Trophoblast cell (in vitro differentiated cells and primary cell): ENCODE measurements around the gene SYT6.
A peak's percentile ranks its signal among the peaks of the same experiment; 100 is the strongest.

Experiments
- DNase-seq, 2 donors: peaks; one replicate each; pipeline ENCODE4 v3.0.0-alpha.2; 2016
- H2AFZ ChIP-seq: 2 replicates; pipeline ENCODE4 v1.6.1; 2013; ENCODE audit warnings: low read length, moderate library complexity, mild to moderate bottlenecking; ENCODE audit not compliant: insufficient read depth, poor library complexity
- H2AK5ac ChIP-seq: 2 replicates; pipeline ENCODE4 v1.6.1; 2013; ENCODE audit warnings: mild to moderate bottlenecking, low read length
- H2BK120ac ChIP-seq: 2 replicates; pipeline ENCODE4 v1.6.1; 2013; ENCODE audit warnings: low read length, mild to moderate bottlenecking, moderate library complexity; ENCODE audit not compliant: insufficient read depth, poor library complexity
- H2BK12ac ChIP-seq: 2 replicates; pipeline ENCODE4 v1.6.1; 2013; ENCODE audit warnings: mild to moderate bottlenecking, low read length, moderate library complexity
- H2BK5ac ChIP-seq: 2 replicates; pipeline ENCODE4 v1.6.1; 2013; ENCODE audit warnings: low read length, low read depth, moderate library complexity, mild to moderate bottlenecking; ENCODE audit not compliant: poor library complexity
- H3K14ac ChIP-seq: 2 replicates; pipeline ENCODE4 v1.6.1; 2013; ENCODE audit warnings: mild to moderate bottlenecking, low read length
- H3K18ac ChIP-seq: 2 replicates; pipeline ENCODE4 v1.6.1; 2013; ENCODE audit warnings: mild to moderate bottlenecking, low read length
- H3K23ac ChIP-seq: 2 replicates; pipeline ENCODE4 v1.6.1; 2013; ENCODE audit warnings: low read length
- H3K27ac ChIP-seq: 2 replicates; pipeline ENCODE4 v1.5.1; 2013; ENCODE audit warnings: low read depth, mild to moderate bottlenecking, inconsistent platforms, low read length, moderate library complexity
- H3K27me3 ChIP-seq: 2 replicates; pipeline ENCODE4 v1.6.1; 2013; ENCODE audit warnings: inconsistent platforms, mild to moderate bottlenecking, low read length, moderate library complexity; ENCODE audit not compliant: insufficient read depth
- H3K36me3 ChIP-seq, 2 experiments: 1 replicate in 1 of 2; 2 replicates in 1 of 2; pipeline ENCODE4 v1.6.1; 2013; ENCODE audit warnings: low read length in 2 of 2, mild to moderate bottlenecking in 2 of 2, moderate library complexity in 1 of 2; ENCODE audit not compliant: insufficient read depth in 2 of 2, control insufficient read depth in 1 of 2
- H3K4ac ChIP-seq: 2 replicates; pipeline ENCODE4 v1.6.1; 2013; ENCODE audit warnings: low read depth, mild to moderate bottlenecking, low read length, moderate library complexity
- H3K4me1 ChIP-seq, 2 experiments: 1 replicate in 1 of 2; 2 replicates in 1 of 2; pipeline ENCODE4 v1.6.1; 2013; ENCODE audit warnings: low read length in 2 of 2, mild to moderate bottlenecking in 2 of 2, moderate library complexity in 1 of 2; ENCODE audit not compliant: insufficient read depth in 2 of 2, control insufficient read depth in 1 of 2
- H3K4me2 ChIP-seq: 2 replicates; pipeline ENCODE4 v1.6.1; 2013; ENCODE audit warnings: inconsistent platforms, mild to moderate bottlenecking, low read length, moderate library complexity
- H3K4me3 ChIP-seq: 2 replicates; pipeline ENCODE4 v1.5.1; 2013; ENCODE audit warnings: mild to moderate bottlenecking, low read depth, low read length, inconsistent platforms
- H3K79me1 ChIP-seq: one replicate; pipeline ENCODE4 v1.6.1; 2013; ENCODE audit warnings: low read length
- H3K79me2 ChIP-seq: 2 replicates; pipeline ENCODE4 v1.6.1; 2013; ENCODE audit warnings: low read length, mild to moderate bottlenecking; ENCODE audit not compliant: control insufficient read depth, insufficient read depth, poor library complexity
- H3K9ac ChIP-seq: 2 replicates; pipeline ENCODE4 v1.6.1; 2013; ENCODE audit warnings: mild to moderate bottlenecking, low read length
- H3K9me3 ChIP-seq: 2 replicates; pipeline ENCODE4 v1.6.1; 2013; ENCODE audit warnings: low read depth, mild to moderate bottlenecking, control low read depth, inconsistent platforms, low read length; ENCODE audit not compliant: insufficient read depth
- H4K12ac ChIP-seq: 2 replicates; pipeline ENCODE4 v1.6.1; 2013; ENCODE audit warnings: low read depth, mild to moderate bottlenecking, low read length, moderate library complexity
- H4K8ac ChIP-seq: 2 replicates; pipeline ENCODE4 v1.6.1; 2013; ENCODE audit warnings: low read depth, mild to moderate bottlenecking, low read length, moderate library complexity
- H4K91ac ChIP-seq: one replicate; pipeline ENCODE4 v1.6.1; 2013; ENCODE audit warnings: low read depth, mild to moderate bottlenecking, low read length, moderate library complexity
- WGBS: extraction: QIAGEN DNeasy Blood & Tissue Kit; methylation state at CpG from one replicate; pipeline ENCODE4 v1.1.7; 2013; ENCODE audit warnings: missing lambda C conversion rate; ENCODE audit not compliant: insufficient read length, insufficient coverage; ENCODE audit errors: extremely low coverage; 5-methylcytosine and 5-hydroxymethylcytosine counted together

The SYT6 gene

DNA sequence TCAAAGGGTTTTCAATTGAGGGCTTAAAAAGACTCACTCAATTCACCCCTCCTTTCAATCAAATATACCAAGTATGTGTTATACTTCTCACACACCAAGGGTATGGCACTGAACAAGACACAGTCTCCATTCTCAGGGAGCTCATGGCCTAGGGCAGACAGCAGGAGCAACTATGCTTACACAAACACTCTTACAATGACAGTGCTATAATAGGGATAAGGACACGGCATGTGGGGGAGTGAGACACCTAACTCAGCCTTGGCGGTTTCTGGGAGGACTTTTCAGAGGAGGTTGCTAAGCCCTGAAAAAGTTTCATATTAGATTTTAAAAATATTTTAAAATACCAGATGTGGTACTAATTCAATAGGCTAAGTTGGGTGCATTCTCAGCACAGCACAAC, 22.7 kb upstream of the SYT6 start:
- H3K4me1 ChIP-seq = peaks cover 0 to 2% of the 10 kb centered on the region in 2 experiments
- DNase-seq = no peak
- H3K4me3 ChIP-seq = no peak overlapping the region
- H2BK12ac ChIP-seq = no peak overlapping the region
- H3K9me3 ChIP-seq = no peaks in the 10 kb centered on the region
- no peak overlapping the region for H3K4ac ChIP-seq
- H3K36me3 ChIP-seq = no peaks in the 10 kb centered on the region
- no peak overlapping the region for H2AFZ ChIP-seq
- no peaks in the 10 kb centered on the region for H3K79me2 ChIP-seq
- no peak overlapping the region for H3K9ac ChIP-seq
- no peak overlapping the region for H3K18ac ChIP-seq
- no peaks in the 10 kb centered on the region for H3K27me3 ChIP-seq
- no CpG with 5 or more reads among the region's 2 CpGs for WGBS
- H3K79me1 ChIP-seq = no peaks in the 10 kb centered on the region
- H2BK120ac ChIP-seq = no peak overlapping the region
- no peak overlapping the region for H3K4me2 ChIP-seq
- no peak overlapping the region for H3K23ac ChIP-seq
- no peak overlapping the region for H2AK5ac ChIP-seq
- no peak overlapping the region for H4K8ac ChIP-seq
- no peak overlapping the region for H3K14ac ChIP-seq
- H4K12ac ChIP-seq = no peak overlapping the region
- no peak overlapping the region for H2BK5ac ChIP-seq
- no peak overlapping the region for H4K91ac ChIP-seq
- H3K27ac ChIP-seq = no peak overlapping the region

DNA sequence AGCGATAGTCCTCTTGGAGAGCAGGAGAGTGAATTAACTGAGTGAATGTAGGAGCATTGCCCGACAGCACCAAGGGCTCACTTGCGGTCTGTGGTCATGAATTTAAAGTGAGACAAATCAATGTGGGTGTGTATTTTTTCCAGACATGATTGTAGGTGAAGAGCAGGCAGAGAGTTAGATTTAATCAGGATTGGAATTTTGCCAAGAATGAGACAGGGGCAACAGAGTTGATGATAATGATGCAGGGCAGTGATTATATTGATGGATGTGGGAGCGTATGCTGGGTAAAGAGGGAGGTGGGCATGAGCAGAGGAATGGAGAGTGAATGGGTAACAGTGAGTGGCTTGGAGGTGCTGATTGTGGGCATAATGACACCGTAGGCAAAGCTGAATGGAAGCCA, 20.0 kb upstream of the SYT6 start:
- no peak overlapping the region for H2BK5ac ChIP-seq
- no peak overlapping the region for H2AFZ ChIP-seq
- H3K18ac ChIP-seq = no peak overlapping the region
- H3K4me3 ChIP-seq = no peak overlapping the region
- H3K4me1 ChIP-seq = no peaks in the 10 kb centered on the region
- H2BK120ac ChIP-seq = no peak overlapping the region
- H2BK12ac ChIP-seq = no peak overlapping the region
- H3K14ac ChIP-seq = no peak overlapping the region
- H3K9ac ChIP-seq = no peak overlapping the region
- no peak overlapping the region for H3K23ac ChIP-seq
- H4K91ac ChIP-seq = no peak overlapping the region
- H3K4ac ChIP-seq = no peak overlapping the region
- no peak overlapping the region for H3K4me2 ChIP-seq
- H4K8ac ChIP-seq = no peak overlapping the region
- WGBS = no CpG with 5 or more reads among the region's 5 CpGs
- no peak for DNase-seq
- H3K27me3 ChIP-seq = no peaks in the 10 kb centered on the region
- no peaks in the 10 kb centered on the region for H3K79me2 ChIP-seq
- no peak overlapping the region for H2AK5ac ChIP-seq
- H4K12ac ChIP-seq = no peak overlapping the region
- no peak overlapping the region for H3K27ac ChIP-seq
- no peaks in the 10 kb centered on the region for H3K79me1 ChIP-seq
- no peaks in the 10 kb centered on the region for H3K36me3 ChIP-seq
- H3K9me3 ChIP-seq = no peaks in the 10 kb centered on the region

DNA sequence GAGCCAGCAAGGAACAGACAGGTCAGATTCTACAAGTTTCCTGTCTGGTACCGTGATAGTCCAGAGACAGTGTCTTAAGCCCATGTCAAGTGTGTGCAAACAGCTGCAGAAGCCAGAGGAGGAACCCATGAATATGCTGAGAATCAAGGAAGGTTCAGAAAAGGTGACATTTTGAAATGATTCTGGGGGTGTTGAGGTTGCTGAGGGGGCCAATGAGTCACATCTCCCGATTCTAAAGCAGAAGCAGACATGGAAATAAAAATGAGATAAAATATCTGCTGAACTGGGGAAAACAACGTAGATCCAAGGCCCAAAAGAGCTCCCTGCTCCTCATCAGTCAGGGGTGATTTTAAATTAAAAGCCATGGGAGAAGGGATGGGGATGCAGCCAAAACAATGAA, 15.8 kb upstream of the SYT6 start:
- H2BK120ac ChIP-seq = no peak overlapping the region
- H3K27ac ChIP-seq = no peak overlapping the region
- H3K9ac ChIP-seq = no peak overlapping the region
- H3K4me1 ChIP-seq = no peaks in the 10 kb centered on the region
- DNase-seq = no peak
- H3K4ac ChIP-seq = no peak overlapping the region
- H4K91ac ChIP-seq = no peak overlapping the region
- no peak overlapping the region for H4K12ac ChIP-seq
- H3K79me2 ChIP-seq = no peaks in the 10 kb centered on the region
- H3K36me3 ChIP-seq = no peaks in the 10 kb centered on the region
- no peak overlapping the region for H3K23ac ChIP-seq
- H4K8ac ChIP-seq = no peak overlapping the region
- no peak overlapping the region for H3K4me3 ChIP-seq
- WGBS = no CpG with 5 or more reads among the region's 3 CpGs
- H2BK12ac ChIP-seq = no peak overlapping the region
- H2AFZ ChIP-seq = no peak overlapping the region
- no peaks in the 10 kb centered on the region for H3K27me3 ChIP-seq
- H3K79me1 ChIP-seq = no peaks in the 10 kb centered on the region
- no peak overlapping the region for H3K4me2 ChIP-seq
- no peak overlapping the region for H2BK5ac ChIP-seq
- H2AK5ac ChIP-seq = no peak overlapping the region
- no peak overlapping the region for H3K18ac ChIP-seq
- no peak overlapping the region for H3K14ac ChIP-seq
- no peaks in the 10 kb centered on the region for H3K9me3 ChIP-seq

DNA sequence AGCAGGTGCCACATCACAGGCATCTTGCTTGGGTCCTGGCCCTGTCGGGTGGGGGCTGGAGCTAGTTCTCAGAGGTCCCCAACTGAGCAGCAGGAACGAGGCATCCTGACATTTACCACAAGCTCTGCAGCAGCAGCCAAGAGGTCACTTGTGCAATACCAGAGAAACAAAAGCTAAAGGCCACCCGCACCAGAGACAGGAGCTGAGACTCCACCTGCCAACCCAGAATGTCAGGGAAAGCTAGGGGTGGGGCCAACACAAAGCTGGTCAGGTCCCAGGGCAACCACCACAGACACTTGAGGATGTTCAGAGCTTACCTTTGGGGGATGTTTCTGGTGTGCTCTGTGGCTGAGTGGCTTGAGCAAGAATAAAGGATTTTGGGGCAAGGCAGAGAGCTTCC, 13.6 kb upstream of the SYT6 start:
- H3K27ac ChIP-seq = no peak overlapping the region
- H3K9ac ChIP-seq = no peak overlapping the region
- no peaks in the 10 kb centered on the region for H3K4me1 ChIP-seq
- no peaks in the 10 kb centered on the region for H3K36me3 ChIP-seq
- no peak overlapping the region for H3K4ac ChIP-seq
- H3K18ac ChIP-seq = no peak overlapping the region
- no peak overlapping the region for H2AK5ac ChIP-seq
- H3K14ac ChIP-seq = no peak overlapping the region
- H3K27me3 ChIP-seq = no peaks in the 10 kb centered on the region
- H3K23ac ChIP-seq = no peak overlapping the region
- no peak overlapping the region for H4K8ac ChIP-seq
- H2AFZ ChIP-seq = no peak overlapping the region
- no peak for DNase-seq
- H2BK5ac ChIP-seq = no peak overlapping the region
- no peak overlapping the region for H2BK12ac ChIP-seq
- peak overlapping the region; percentile 14 for H3K4me3 ChIP-seq
- H3K79me1 ChIP-seq = no peaks in the 10 kb centered on the region
- H3K4me2 ChIP-seq = no peak overlapping the region
- no peak overlapping the region for H4K12ac ChIP-seq
- H4K91ac ChIP-seq = no peak overlapping the region
- no peak overlapping the region for H2BK120ac ChIP-seq
- H3K9me3 ChIP-seq = no peaks in the 10 kb centered on the region
- WGBS = no CpG with 5 or more reads among the region's 3 CpGs
- no peaks in the 10 kb centered on the region for H3K79me2 ChIP-seq
